H1 (cell line): Measurements from ENCODE around the gene ARGLU1. TPM values are rescaled to one million over a fixed set of nuclear protein-coding genes. Genes with fewer than 3 reads are reported as not detected.

Experiments
- CTCF ChIA-PET: fragments of 300-600 bp; sonication (Branson Sonifier 250); formaldehyde crosslinking; loops from one replicate; lab custom pipeline; 2021; ENCODE audit not compliant: partially characterized antibody; lab: Charles Lee
- POLR2A ChIA-PET: fragments of 300-600 bp; sonication (Branson Sonifier 250); formaldehyde crosslinking; loops from one replicate; lab custom pipeline; 2021; ENCODE audit warnings: inconsistent platforms; ENCODE audit not compliant: partially characterized antibody; lab: Charles Lee
- DNase-seq, 2 experiments: peaks; one replicate each; pipeline versions ENCODE4 v3.0.0 to v3.0.0-alpha.2; 2010 to 2022; ENCODE audit warnings: low spot score in 2 of 2, low read depth in 1 of 2, mixed read lengths in 1 of 2
- FAIRE-seq: peaks from 2 replicates; lab custom pipeline; 2011; peaks lifted over from hg19 to GRCh38; lab: Jason Lieb, UNC
- H2AFZ ChIP-seq: 2 replicates; pipeline ENCODE4 v1.8.1; 2012; ENCODE audit warnings: low read length, inconsistent platforms
- H2AK5ac ChIP-seq: 2 replicates; pipeline ENCODE4 v1.6.1; 2013; ENCODE audit warnings: low read depth, low read length
- H2BK120ac ChIP-seq: replicated peaks from 2 replicates; pipeline ENCODE3; 2013; ENCODE audit warnings: low read depth, low read length, inconsistent platforms
- H2BK12ac ChIP-seq: 2 replicates; pipeline ENCODE4 v1.6.1; 2013; ENCODE audit warnings: low read depth, low read length
- H2BK15ac ChIP-seq: 2 replicates; pipeline ENCODE4 v1.6.1; 2013; ENCODE audit warnings: low read length
- H2BK20ac ChIP-seq: 2 replicates; pipeline ENCODE4 v1.6.1; 2013; ENCODE audit warnings: low read length
- H2BK5ac ChIP-seq: 2 replicates; pipeline ENCODE4 v1.6.1; 2013; ENCODE audit warnings: low read depth, low read length
- H3K14ac ChIP-seq: 2 replicates; pipeline ENCODE4 v1.6.1; 2013; ENCODE audit warnings: inconsistent platforms; ENCODE audit not compliant: insufficient read length
- H3K18ac ChIP-seq: 2 replicates; pipeline ENCODE4 v1.6.1; 2013; ENCODE audit warnings: low read length; ENCODE audit errors: extremely low read depth
- H3K23ac ChIP-seq: 2 replicates; pipeline ENCODE4 v1.6.1; 2013; ENCODE audit warnings: inconsistent platforms; ENCODE audit not compliant: insufficient read length
- H3K23me2 ChIP-seq: 2 replicates; pipeline ENCODE4 v1.6.1; 2013; ENCODE audit warnings: low read depth, low read length
- H3K27ac ChIP-seq: 2 replicates; pipeline ENCODE4 v1.6.1; 2011; ENCODE audit warnings: low read depth, low read length, inconsistent platforms
- H3K27me3 ChIP-seq, 4 experiments: replicated peaks in 1 of 4; 1 replicate in 1 of 4; 2 replicates in 3 of 4; pipeline versions ENCODE4 v1.6.1 to v1.8.1; 2011 to 2013; ENCODE audit warnings: low read length in 3 of 4, mild to moderate bottlenecking in 3 of 4, inconsistent platforms in 2 of 4, mixed read lengths in 2 of 4, moderate library complexity in 1 of 4; ENCODE audit not compliant: control insufficient read depth in 3 of 4, insufficient read depth in 3 of 4; ENCODE audit errors: extremely low read depth in 1 of 4
- H3K36me3 ChIP-seq, 4 experiments: 2 replicates each; pipeline versions ENCODE4 v1.6.1 to v1.8.1; 2011 to 2013; ENCODE audit warnings: mild to moderate bottlenecking in 4 of 4, low read length in 3 of 4, moderate library complexity in 2 of 4, control low read depth in 1 of 4, inconsistent platforms in 1 of 4; ENCODE audit not compliant: insufficient read depth in 4 of 4, control insufficient read depth in 2 of 4
- H3K4ac ChIP-seq: replicated peaks from 2 replicates; pipeline ENCODE3; 2013; ENCODE audit warnings: low read length, low read depth, mixed read lengths, inconsistent platforms; ENCODE audit not compliant: insufficient read length
- H3K4me1 ChIP-seq, 4 experiments: replicated peaks in 1 of 4; 1 replicate in 1 of 4; 2 replicates in 3 of 4; pipeline versions ENCODE4 v1.6.1 to v1.8.1; 2011 to 2013; ENCODE audit warnings: low read length in 3 of 4, inconsistent platforms in 2 of 4, mixed read lengths in 1 of 4; ENCODE audit not compliant: insufficient read depth in 4 of 4, control insufficient read depth in 3 of 4
- H3K4me2 ChIP-seq, 2 experiments: 2 replicates each; pipeline versions ENCODE4 v1.6.1 to v1.8.1; 2011 to 2013; ENCODE audit warnings: low read depth in 2 of 2, low read length in 2 of 2, control low read depth in 1 of 2, inconsistent platforms in 1 of 2, mild to moderate bottlenecking in 1 of 2; ENCODE audit not compliant: insufficient read depth in 1 of 2
- H3K4me3 ChIP-seq, 4 experiments: fragments of 200-600, 300-600 bp in 1 of 4; sonication (generic), shearing (Covaris generic), sonication (Bioruptor Twin) in 1 of 4; 2 replicates each; pipeline versions ENCODE4 v1.5.1 to v1.8.1; 2011 to 2016; ENCODE audit warnings: low read length in 4 of 4, low read depth in 3 of 4, control low read depth in 2 of 4, inconsistent platforms in 2 of 4, mild to moderate bottlenecking in 2 of 4, mixed read lengths in 1 of 4, moderate library complexity in 1 of 4; ENCODE audit not compliant: insufficient read depth in 2 of 4; ENCODE audit errors: extremely low read depth in 1 of 4
- H3K56ac ChIP-seq: replicated peaks from 2 replicates; pipeline ENCODE3; 2013; ENCODE audit warnings: low read depth, mild to moderate bottlenecking, mixed read lengths, low read length, inconsistent platforms; ENCODE audit not compliant: insufficient read length
- H3K79me1 ChIP-seq: 2 replicates; pipeline ENCODE4 v1.6.1; 2013; ENCODE audit warnings: low read depth, low read length, control low read depth
- H3K79me2 ChIP-seq, 2 experiments: 2 replicates each; pipeline versions ENCODE4 v1.6.1 to v1.8.1; 2012 to 2013; ENCODE audit warnings: low read length in 2 of 2, mild to moderate bottlenecking in 2 of 2, inconsistent platforms in 1 of 2; ENCODE audit not compliant: insufficient read depth in 2 of 2, control insufficient read depth in 1 of 2
- H3K9ac ChIP-seq, 4 experiments: replicated peaks in 1 of 4; 1 replicate in 1 of 4; 2 replicates in 3 of 4; pipeline versions ENCODE4 v1.6.1 to v1.8.1; 2011 to 2013; ENCODE audit warnings: low read depth in 3 of 4, low read length in 3 of 4, control low read depth in 2 of 4, mild to moderate bottlenecking in 2 of 4, moderate library complexity in 2 of 4, inconsistent platforms in 1 of 4; ENCODE audit errors: extremely low read depth in 1 of 4
- H3K9me3 ChIP-seq, 2 experiments: 2 replicates each; pipeline versions ENCODE4 v1.6.1 to v1.8.1; 2012 to 2013; ENCODE audit warnings: mild to moderate bottlenecking in 2 of 2, moderate library complexity in 2 of 2, control low read depth in 1 of 2, inconsistent platforms in 1 of 2, low read depth in 1 of 2, low read length in 1 of 2, mixed read lengths in 1 of 2; ENCODE audit not compliant: insufficient read depth in 2 of 2
- H4K20me1 ChIP-seq, 2 experiments: replicated peaks in 1 of 2; 2 replicates each; pipeline versions ENCODE3 to v1.8.1; 2011 to 2013; ENCODE audit warnings: inconsistent platforms in 2 of 2, low read length in 2 of 2, mild to moderate bottlenecking in 1 of 2; ENCODE audit not compliant: insufficient read depth in 2 of 2, control insufficient read depth in 1 of 2
- H4K5ac ChIP-seq: 2 replicates; pipeline ENCODE4 v1.6.1; 2013; ENCODE audit warnings: low read length, low read depth, mixed read lengths, inconsistent platforms; ENCODE audit not compliant: insufficient read length
- H4K8ac ChIP-seq: 2 replicates; pipeline ENCODE4 v1.8.0; 2013; ENCODE audit warnings: mild to moderate bottlenecking, moderate library complexity, low read length, inconsistent platforms; ENCODE audit not compliant: insufficient read depth; ENCODE audit errors: extremely low read depth
- H4K91ac ChIP-seq: replicated peaks from 2 replicates; pipeline ENCODE3; 2013; ENCODE audit warnings: low read length, mixed read lengths, inconsistent platforms; ENCODE audit not compliant: insufficient read length
- CEBPB ChIP-seq: IDR thresholded peaks from 2 replicates; pipeline ENCODE4 v1.6.1; 2012; ENCODE audit warnings: low read depth, low read length
- CHD1 ChIP-seq: IDR thresholded peaks from 2 replicates; pipeline ENCODE4 v1.6.1; 2012; ENCODE audit warnings: low read depth, low read length, improper control_type of control experiment
- CREB1 ChIP-seq: IDR thresholded peaks from 2 replicates; pipeline ENCODE4 v1.6.1; 2012; ENCODE audit warnings: inconsistent platforms
- EGR1 ChIP-seq: IDR thresholded peaks from 2 replicates; pipeline ENCODE4 v1.6.1; 2011; ENCODE audit warnings: low read depth, low read length, borderline replicate concordance
- EZH2 ChIP-seq: fragments of 200-600 bp; sonication (generic); IDR thresholded peaks from 2 replicates; pipeline ENCODE4 v1.7.1; 2012; ENCODE audit warnings: low read depth, mild to moderate bottlenecking, moderate library complexity, low read length, inconsistent platforms; ENCODE audit not compliant: severe bottlenecking
- GABPA ChIP-seq: IDR thresholded peaks from 2 replicates; pipeline ENCODE4 v1.6.1; 2011; ENCODE audit warnings: mild to moderate bottlenecking, low read length, moderate library complexity, borderline replicate concordance; ENCODE audit not compliant: insufficient read depth
- JUND ChIP-seq: IDR thresholded peaks from 2 replicates; pipeline ENCODE4 v1.6.1; 2011; ENCODE audit warnings: mild to moderate bottlenecking, improper control_type of control experiment, low read length
- KDM4A ChIP-seq: IDR thresholded peaks from one replicate; pipeline ENCODE4 v1.7.1; 2012; ENCODE audit warnings: low read depth, mild to moderate bottlenecking, moderate library complexity, low read length, inconsistent platforms; ENCODE audit not compliant: severe bottlenecking
- KDM5A ChIP-seq: fragments of 200-600 bp; IDR thresholded peaks from 2 replicates; pipeline ENCODE4 v1.7.1; 2012; ENCODE audit warnings: mild to moderate bottlenecking, low read length, inconsistent platforms, mixed read lengths
- NRF1 ChIP-seq: IDR thresholded peaks from 2 replicates; pipeline ENCODE4 v1.6.1; 2011; ENCODE audit warnings: mild to moderate bottlenecking, low read depth, low read length, improper control_type of control experiment
- RNF2 ChIP-seq: fragments of 200-900, 300-1000 bp; sonication (generic); IDR thresholded peaks from 2 replicates; pipeline ENCODE4 v1.7.1; 2016; ENCODE audit warnings: borderline replicate concordance, low read depth, mild to moderate bottlenecking, antibody characterized with exemption, low read length; ENCODE audit not compliant: poor library complexity, severe bottlenecking; ENCODE audit errors: missing control alignments
- SP1 ChIP-seq: IDR thresholded peaks from 2 replicates; pipeline ENCODE4 v1.6.1; 2011; ENCODE audit warnings: low read depth, low read length
- SP4 ChIP-seq: IDR thresholded peaks from 2 replicates; pipeline ENCODE4 v1.6.1; 2012; ENCODE audit warnings: low read length, inconsistent platforms
- WGBS, 2 experiments: shearing (Covaris generic) in 1 of 2; methylation state at CpG; one replicate each; pipeline versions ENCODE4 v1.1.6 to v1.1.7; 2013 to 2015; ENCODE audit warnings: low lambda C conversion rate in 2 of 2, mixed read lengths in 2 of 2, inconsistent platforms in 1 of 2, low coverage in 1 of 2, missing lambda C conversion rate in 1 of 2; ENCODE audit not compliant: insufficient replicate concordance in 2 of 2, insufficient coverage in 1 of 2, insufficient read length in 1 of 2; ENCODE audit errors: extremely low coverage in 1 of 2, missing lambda C conversion rate in 1 of 2; 5-methylcytosine and 5-hydroxymethylcytosine counted together
- polyA plus RNA-seq, 7 experiments: library from polyadenylated mRNA; depleted of rRNA in 3 of 7; stranded (reverse) in 5 of 7; unstranded in 2 of 7; fragments of >200 nt in 5 of 7; fragments of 200-250 nt in 2 of 7; gene quantifications; 1 replicate in 5 of 7; 2 replicates in 1 of 7; 4 replicates in 1 of 7; pipeline versions ENCODE4 v1.2.1 to v1.2.3, GENCODE V29; 2011 to 2013; ENCODE audit warnings: missing spikeins in 2 of 7, mixed read lengths in 2 of 7
- total RNA-seq: library from RNA; stranded (reverse); fragmentation: NEBNext Ultra II Directional; extraction: Animal tissue kit (Norgen Biotek cat#: 25700); gene quantifications from 2 replicates; pipeline ENCODE4 v1.2.1, GENCODE V29; 2021

The ARGLU1 gene
- total and polyA plus RNA-seq, 2 of the 8 experiments (the other 6 are each of a cell fraction or from before 2014, with no cell fraction given) = 47.8 to 84.9 TPM

- ChIA-PET CTCF (interaction anchor here (0.8 to 1.3 kb wide), 7 partner anchors 9 to 447 kb away, joined by 3 to 5 read pairs (median 3); no protein-coding TSS in a partner anchor), POLR2A (no interaction called here)
- Histone ChIP-seq H3K27ac (no peak overlapping the region), H4K20me1 (peaks cover 4 to 21% of the 10 kb centered on the region in 2 experiments), H3K27me3 (peaks cover 0 to 13% (median 6%) of the 10 kb centered on the region in 4 experiments; a peak in 5 of 7 replicates), H3K18ac (no peak overlapping the region), H3K4ac (no peak overlapping the region), H4K8ac (no peak overlapping the region), H3K36me3 (no peaks in the 10 kb centered on the region), H3K23me2 (peaks cover 9% of the 10 kb centered on the region), H4K91ac (no peak overlapping the region), H3K23ac (no peak overlapping the region), H4K5ac (no peak overlapping the region), H3K9ac (no peak overlapping the region), H3K4me1 (peaks cover 14 to 40% (median 26%) of the 10 kb centered on the region in 4 experiments; a peak in 6 of 7 replicates), H3K4me3 (peak overlapping the region in 2 of 4 experiments; percentile 7 to 27; a peak in 2 of 8 replicates), H2BK20ac (no peak overlapping the region), H2AK5ac (no peak overlapping the region), H3K9me3 (no peaks in the 10 kb centered on the region), H3K79me1 (no peaks in the 10 kb centered on the region; the same call in 1 of the 2 replicates), H3K56ac (no peak overlapping the region), H3K14ac (no peak overlapping the region), H2BK15ac (no peak overlapping the region), H2AFZ (no peak overlapping the region), H3K79me2 (peaks cover 0 to 81% of the 10 kb centered on the region in 2 experiments; a peak in 2 of 4 replicates), H2BK5ac (no peak overlapping the region; the same call in 1 of the 2 replicates), H2BK12ac (no peak overlapping the region; the same call in 1 of the 2 replicates), H2BK120ac (no peak overlapping the region), H3K4me2 (peak overlapping the region; percentile 52 to 56)
- DNase-seq = no peak
- WGBS, 2 experiments = 77% methylated on average over 8 of the region's 8 CpGs; no CpG with 5 or more reads in 1 of the 2 experiments
- FAIRE-seq = no peak
- no peak for TF ChIP-seq GABPA
- no peak for TF ChIP-seq KDM5A
- TF ChIP-seq NRF1 = no peak
- TF ChIP-seq RNF2 = no peak
- no peak for TF ChIP-seq CHD1
- TF ChIP-seq KDM4A = no peak
- no peak for TF ChIP-seq EZH2
- no peak for TF ChIP-seq SP1
- TF ChIP-seq JUND = no peak
- no peak for TF ChIP-seq CEBPB
- no peak for TF ChIP-seq SP4
- TF ChIP-seq EGR1 = no peak
- TF ChIP-seq CREB1 = no peak
Observed at GRCh38 chr13:106529415-106530170, 38.3 kb downstream of the ARGLU1 start.
